ENCODE measurements around the gene MAVS.

The MAVS gene

GRCh38 chr20:3922983-3923339 is 76.3 kb downstream of the MAVS start:
- TF ChIP-seq SIN3A (IDR thresholded peaks at IDR 0.05; ENCODE audit: borderline replicate concordance, insufficient read depth, low read length), result no peak
- TF ChIP-seq FOXP2 (optimal IDR thresholded peaks at IDR 0.05; ENCODE audit: borderline replicate concordance, extremely low read depth, extremely low read length, insufficient read depth), result no peak
- no peak for TF ChIP-seq REST (IDR thresholded peaks at IDR 0.05; ENCODE audit: insufficient read depth in 1 of 2, low read depth in 2 of 2, low read length in 2 of 2)
- TF ChIP-seq TAF1 (IDR thresholded peaks at IDR 0.05; ENCODE audit: borderline replicate concordance, insufficient read depth, low read length), result no peak
- TF ChIP-seq POLR2AphosphoS5 (IDR thresholded peaks at IDR 0.05; ENCODE audit: low read depth, low read length), result no peak

DNA sequence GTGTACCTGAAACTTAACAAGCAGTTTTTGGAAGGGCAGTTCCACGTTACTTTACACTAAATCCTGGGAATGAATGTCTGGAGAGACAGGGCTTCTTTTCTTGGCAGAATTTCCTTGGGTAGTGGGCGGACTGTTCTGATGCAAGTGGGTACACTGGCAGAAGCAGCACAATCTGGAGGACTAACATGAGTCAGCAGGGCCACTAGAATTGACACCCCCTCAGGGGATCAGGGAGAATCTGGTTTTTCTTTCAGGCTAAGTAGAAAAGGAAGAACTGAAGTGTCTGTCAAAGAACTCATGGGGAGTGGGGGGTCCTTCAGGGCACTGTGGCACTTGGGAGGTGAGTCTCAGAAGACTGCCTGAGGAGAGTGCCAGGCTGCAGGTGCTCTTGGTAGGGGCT is 77.2 kb downstream of the MAVS start:
- TF ChIP-seq SIN3A (IDR thresholded peaks at IDR 0.05; ENCODE audit: borderline replicate concordance, insufficient read depth, low read length), result no peak

DNA sequence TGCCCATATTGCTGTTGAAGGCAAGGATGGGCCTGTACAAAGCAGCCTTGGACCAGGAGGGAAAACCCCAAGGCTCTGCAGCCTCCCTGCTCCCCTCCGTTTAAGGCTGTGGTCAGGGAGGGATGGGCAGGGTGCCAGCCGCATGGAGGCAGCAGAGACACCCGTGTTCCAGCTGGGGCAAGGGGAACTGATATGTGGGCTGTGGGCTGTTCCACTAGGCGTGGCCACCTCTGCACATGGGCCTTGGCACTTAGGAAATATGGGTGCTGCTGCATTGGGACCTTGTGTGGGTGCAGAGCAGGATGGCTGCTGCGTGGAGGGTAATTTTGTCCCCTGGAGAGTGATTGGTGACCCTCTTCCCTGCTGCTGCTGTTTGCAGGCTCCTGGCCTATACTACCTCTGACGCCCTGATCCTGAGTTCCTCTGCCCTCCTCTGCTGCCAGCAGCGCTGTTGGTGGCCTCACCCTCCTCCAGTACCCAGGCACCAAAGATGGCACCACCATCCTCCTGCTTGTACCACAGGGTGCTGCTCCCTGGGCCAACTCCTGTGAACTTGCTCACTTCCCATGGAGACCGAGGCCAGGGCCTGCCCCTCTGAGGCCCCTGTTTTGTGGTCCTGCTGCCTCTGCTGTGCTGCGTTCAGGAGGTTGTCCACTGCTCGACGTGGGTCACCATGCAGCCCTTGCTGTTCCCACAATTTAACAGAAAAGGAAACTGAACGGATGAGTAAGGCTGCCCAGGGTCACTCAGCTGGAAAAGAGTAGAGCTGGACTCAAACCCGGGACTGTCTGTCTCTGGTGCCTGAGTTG is 77.9 kb downstream of the MAVS start:
- TF ChIP-seq TAF1 (IDR thresholded peaks at IDR 0.05; ENCODE audit: borderline replicate concordance, insufficient read depth, low read length), result no peak
- TF ChIP-seq POLR2AphosphoS5 (IDR thresholded peaks at IDR 0.05; ENCODE audit: low read depth, low read length), result no peak
- TF ChIP-seq REST (IDR thresholded peaks at IDR 0.05; ENCODE audit: insufficient read depth in 1 of 2, low read depth in 2 of 2, low read length in 2 of 2), result no peak
- no peak for TF ChIP-seq FOXP2 (optimal IDR thresholded peaks at IDR 0.05; ENCODE audit: borderline replicate concordance, extremely low read depth, extremely low read length, insufficient read depth)
- TF ChIP-seq SIN3A (IDR thresholded peaks at IDR 0.05; ENCODE audit: borderline replicate concordance, insufficient read depth, low read length), result no peak

GRCh38 chr20:3925113-3925695 is 78.6 kb downstream of the MAVS start:
- no peak for TF ChIP-seq POLR2AphosphoS5 (IDR thresholded peaks at IDR 0.05; ENCODE audit: low read depth, low read length)
- TF ChIP-seq FOXP2 (optimal IDR thresholded peaks at IDR 0.05; ENCODE audit: borderline replicate concordance, extremely low read depth, extremely low read length, insufficient read depth), result no peak
